HG03064 (cell line): ENCODE data around the gene CELSR3.

Experiments
- ATAC-seq: cut with Tn5 transposase; IDR thresholded peaks from one replicate; pipeline ENCODE4 v1.9.1; 2021; ENCODE audit warnings: low read depth; ENCODE audit not compliant: unreplicated experiment

CELSR3 gene

GRCh38 chr3:48662145-48662752 is 437 bp downstream of the CELSR3 start:
- no peak for ATAC-seq

- no peak for ATAC-seq
Measured at GRCh38 chr3:48661501-48662144, 1.1 kb downstream of the CELSR3 start.

- ATAC-seq: no peak
Measured at GRCh38 chr3:48660800-48661400, 1.8 kb downstream of the CELSR3 start.

- ATAC-seq: no peak
Measured at GRCh38 chr3:48656841-48657281, 5.8 kb downstream of the CELSR3 start.

GRCh38 chr3:48656061-48656840 is 6.4 kb downstream of the CELSR3 start:
- ATAC-seq: no peak

- ATAC-seq: no peak
Measured at GRCh38 chr3:48655606-48656005, 7.1 kb downstream of the CELSR3 start.

GRCh38 chr3:48655063-48655462 is 7.6 kb downstream of the CELSR3 start:
- no peak for ATAC-seq

- ATAC-seq: no peak
Measured at GRCh38 chr3:48652923-48653715, 9.6 kb downstream of the CELSR3 start.

GRCh38 chr3:48651771-48652170 is 10.9 kb downstream of the CELSR3 start:
- ATAC-seq: no peak

GRCh38 chr3:48650723-48651122 is 12.0 kb downstream of the CELSR3 start:
- no peak for ATAC-seq

- no peak for ATAC-seq
Measured at GRCh38 chr3:48648188-48648850, 14.4 kb downstream of the CELSR3 start.

GRCh38 chr3:48647714-48648113 is 15.0 kb downstream of the CELSR3 start:
- no peak for ATAC-seq

GRCh38 chr3:48644898-48645760 is 17.6 kb downstream of the CELSR3 start:
- no peak for ATAC-seq

- no peak for ATAC-seq
Measured at GRCh38 chr3:48642605-48643004, 20.1 kb downstream of the CELSR3 start.

- ATAC-seq: no peak
Measured at GRCh38 chr3:48641396-48641795, 21.3 kb downstream of the CELSR3 start.

- no peak for ATAC-seq
Measured at GRCh38 chr3:48639944-48640606, 22.6 kb downstream of the CELSR3 start.

- no peak for ATAC-seq
Measured at GRCh38 chr3:48637305-48637704, 25.4 kb downstream of the CELSR3 start.

GRCh38 chr3:48636149-48636655 is 26.5 kb downstream of the CELSR3 start:
- ATAC-seq: no peak
